PC-3 (cell line): ENCODE measurements around the gene CDHR3. TPM values are rescaled to one million over a fixed set of nuclear protein-coding genes. Genes with fewer than 3 reads are reported as not detected.
A peak's percentile ranks its signal among the peaks of the same experiment; 100 is the strongest.

Experiments used
- ATAC-seq: fragments of 200-7000 bp; cut with Tn5 transposase; 2 replicates; pipeline ENCODE4 v1.9.1; 2020; ENCODE audit warnings: mild to moderate bottlenecking, moderate library complexity
- BruUV-seq: library from RNA; stranded (reverse); fragments of 400-500 nt; replicated peaks from 2 replicates; lab custom pipeline; 2021; lab: Mats Ljungman, UMichigan
- CTCF ChIA-PET: fragments of 300-600 bp; sonication (Branson Sonifier 250); formaldehyde crosslinking; loops from one replicate; lab custom pipeline; 2022; ENCODE audit warnings: antibody characterized with exemption; lab: Charles Lee
- POLR2A ChIA-PET: fragments of 300-600 bp; sonication (Branson Sonifier 250); formaldehyde crosslinking; loops from one replicate; lab custom pipeline; 2022; ENCODE audit warnings: antibody characterized with exemption; ENCODE audit not compliant: unreplicated experiment; lab: Charles Lee
- DNase-seq: peaks from one replicate; pipeline ENCODE4 v3.0.0-alpha.2; 2015
- H2AFZ ChIP-seq: fragments of 300-600 bp; sonication (generic); 2 replicates; pipeline ENCODE4 v1.6.0; 2016; ENCODE audit warnings: antibody characterized with exemption, low read length
- H3F3A ChIP-seq: fragments of 300-600 bp; sonication (generic); one replicate; pipeline ENCODE4 v1.6.0; 2017; ENCODE audit warnings: antibody characterized with exemption, low read length, control low read depth, mild to moderate bottlenecking; ENCODE audit not compliant: unreplicated experiment
- H3K27ac ChIP-seq: fragments of 300-600 bp; sonication (generic); 2 replicates; pipeline ENCODE4 v1.5.1; 2016; ENCODE audit warnings: mild to moderate bottlenecking, low read length
- H3K27me3 ChIP-seq: fragments of 300-600 bp; sonication (generic); 2 replicates; pipeline ENCODE4 v1.6.1; 2016; ENCODE audit warnings: low read length, mixed read lengths
- H3K36me3 ChIP-seq: fragments of 300-600 bp; sonication (generic); 2 replicates; pipeline ENCODE4 v1.6.1; 2016; ENCODE audit warnings: low read depth, mixed run types, low read length, mixed read lengths
- H3K4me1 ChIP-seq: fragments of 300-600 bp; sonication (generic); 2 replicates; pipeline ENCODE4 v1.5.1; 2016; ENCODE audit warnings: low read length; ENCODE audit not compliant: insufficient read depth
- H3K4me2 ChIP-seq: fragments of 300-600 bp; sonication (generic); 2 replicates; pipeline ENCODE4 v1.6.0; 2016; ENCODE audit warnings: low read length
- H3K4me3 ChIP-seq: fragments of 300-600 bp; sonication (generic); 2 replicates; pipeline ENCODE4 v1.5.1; 2016; ENCODE audit warnings: mild to moderate bottlenecking, low read length, mixed read lengths
- H3K79me2 ChIP-seq: fragments of 300-600 bp; sonication (generic); 2 replicates; pipeline ENCODE4 v1.6.1; 2017; ENCODE audit warnings: low read length, mixed read lengths
- H3K9ac ChIP-seq: fragments of 300-600 bp; sonication (generic); 2 replicates; pipeline ENCODE4 v1.6.0; 2016; ENCODE audit warnings: mild to moderate bottlenecking, low read length
- H3K9me2 ChIP-seq: fragments of 300-600 bp; sonication (generic); replicated peaks from 2 replicates; pipeline ENCODE4 v1.6.1; 2016; ENCODE audit warnings: mixed run types, low read length, mixed read lengths
- H3K9me3 ChIP-seq: fragments of 300-600 bp; sonication (generic); 2 replicates; pipeline ENCODE4 v1.6.1; 2016; ENCODE audit warnings: low read length, mixed read lengths
- H4K20me1 ChIP-seq: fragments of 300-600 bp; sonication (generic); 2 replicates; pipeline ENCODE4 v1.6.1; 2016; ENCODE audit warnings: low read length, mixed read lengths
- EZH2 ChIP-seq: fragments of 300-600 bp; sonication (generic); IDR thresholded peaks from one replicate; pipeline ENCODE4 v1.6.1; 2017; ENCODE audit warnings: antibody characterized with exemption, mild to moderate bottlenecking, low read length; ENCODE audit not compliant: unreplicated experiment
- EZH2phosphoT487 ChIP-seq: fragments of 300-600 bp; sonication (generic); IDR thresholded peaks from 2 replicates; pipeline ENCODE4 v1.6.1; 2018; ENCODE audit warnings: mild to moderate bottlenecking, antibody characterized with exemption, low read length, borderline replicate concordance
- intact Hi-C: fragments of 100-400 bp; cut with micrococcal nuclease; formaldehyde crosslinking; loops from 2 replicates; pipeline ENCODE4 v1.9.0; 2023
- total RNA-seq: library from RNA; depleted of rRNA; stranded (reverse); fragments of >200 nt; gene quantifications from 2 replicates; pipeline ENCODE4 v1.2.3, GENCODE V29; 2014
- TF ChIP-seq, protein P1 (sequence below): fragments of 300-600 bp; sonication (generic); conservative IDR thresholded peaks from 2 replicates; pipeline ENCODE4 v1.5.1; 2017; ENCODE audit warnings: antibody characterized with exemption, low read depth, mild to moderate bottlenecking, low read length

The CDHR3 gene
- total RNA-seq, 1 experiment from 2014 or later: 9.8 TPM

- CTCF ChIA-PET: no interaction called here
- intact Hi-C loops: no loop called here
- Histone ChIP-seq H3K4me2 (no peak overlapping the region), H2AFZ (no peak overlapping the region), H3K4me3 (no peak overlapping the region), H3F3A (no peaks in the 10 kb centered on the region), H3K4me1 (no peaks in the 10 kb centered on the region), H3K9ac (no peak overlapping the region), H3K79me2 (no peaks in the 10 kb centered on the region), H3K36me3 (no peaks in the 10 kb centered on the region), H3K27me3 (no peaks in the 10 kb centered on the region), H3K9me2 (no peaks in the 10 kb centered on the region), H3K27ac (no peak overlapping the region), H4K20me1 (no peaks in the 10 kb centered on the region), H3K9me3 (no peaks in the 10 kb centered on the region)
- peak; percentile 53 for ATAC-seq
- POLR2A ChIA-PET: no interaction called here
- DNase-seq: peak; percentile 14
- BruUV-seq: no TSS peak
- TF ChIP-seq, protein P1, sequence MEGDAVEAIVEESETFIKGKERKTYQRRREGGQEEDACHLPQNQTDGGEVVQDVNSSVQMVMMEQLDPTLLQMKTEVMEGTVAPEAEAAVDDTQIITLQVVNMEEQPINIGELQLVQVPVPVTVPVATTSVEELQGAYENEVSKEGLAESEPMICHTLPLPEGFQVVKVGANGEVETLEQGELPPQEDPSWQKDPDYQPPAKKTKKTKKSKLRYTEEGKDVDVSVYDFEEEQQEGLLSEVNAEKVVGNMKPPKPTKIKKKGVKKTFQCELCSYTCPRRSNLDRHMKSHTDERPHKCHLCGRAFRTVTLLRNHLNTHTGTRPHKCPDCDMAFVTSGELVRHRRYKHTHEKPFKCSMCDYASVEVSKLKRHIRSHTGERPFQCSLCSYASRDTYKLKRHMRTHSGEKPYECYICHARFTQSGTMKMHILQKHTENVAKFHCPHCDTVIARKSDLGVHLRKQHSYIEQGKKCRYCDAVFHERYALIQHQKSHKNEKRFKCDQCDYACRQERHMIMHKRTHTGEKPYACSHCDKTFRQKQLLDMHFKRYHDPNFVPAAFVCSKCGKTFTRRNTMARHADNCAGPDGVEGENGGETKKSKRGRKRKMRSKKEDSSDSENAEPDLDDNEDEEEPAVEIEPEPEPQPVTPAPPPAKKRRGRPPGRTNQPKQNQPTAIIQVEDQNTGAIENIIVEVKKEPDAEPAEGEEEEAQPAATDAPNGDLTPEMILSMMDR: no peak
- no peak for TF ChIP-seq EZH2
These were observed 23.0 kb upstream of the CDHR3 start for GRCh38 chr7:105940109-105940508.

DNA sequence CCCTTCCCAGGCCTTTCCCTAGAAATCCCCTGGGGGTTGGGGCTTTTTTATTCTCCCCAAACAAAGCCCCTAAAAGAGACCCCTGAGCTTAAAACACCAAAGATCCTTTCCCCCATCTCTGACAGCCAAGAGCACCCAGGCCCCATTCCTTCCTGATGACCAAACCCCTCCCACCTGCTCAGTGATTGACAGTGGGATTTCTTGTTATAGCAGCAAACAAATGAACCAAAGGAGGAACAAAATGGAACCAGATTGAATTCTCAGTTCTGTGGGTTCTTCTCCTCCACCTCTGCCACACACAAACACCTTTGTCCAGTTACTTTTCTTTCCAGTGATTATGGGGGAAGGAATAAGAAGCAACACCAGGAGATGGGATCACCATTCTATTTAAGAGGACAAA lies 21.5 kb upstream of the CDHR3 start:
- Histone ChIP-seq H3K9me3 (no peaks in the 10 kb centered on the region), H4K20me1 (no peaks in the 10 kb centered on the region), H3K9me2 (no peaks in the 10 kb centered on the region), H3K4me3 (no peak overlapping the region), H2AFZ (no peak overlapping the region), H3K27me3 (no peaks in the 10 kb centered on the region), H3K9ac (no peak overlapping the region), H3F3A (no peaks in the 10 kb centered on the region), H3K4me1 (no peaks in the 10 kb centered on the region), H3K79me2 (no peaks in the 10 kb centered on the region), H3K4me2 (no peak overlapping the region), H3K27ac (no peak overlapping the region), H3K36me3 (no peaks in the 10 kb centered on the region)
- BruUV-seq: no TSS peak
- no peak for ATAC-seq
- TF ChIP-seq, protein P1: no peak
- TF ChIP-seq EZH2phosphoT487 (no peak), EZH2 (no peak)
- intact Hi-C loops: no loop called here
- POLR2A ChIA-PET: no interaction called here
- DNase-seq: no peak
- CTCF ChIA-PET: no interaction called here

DNA sequence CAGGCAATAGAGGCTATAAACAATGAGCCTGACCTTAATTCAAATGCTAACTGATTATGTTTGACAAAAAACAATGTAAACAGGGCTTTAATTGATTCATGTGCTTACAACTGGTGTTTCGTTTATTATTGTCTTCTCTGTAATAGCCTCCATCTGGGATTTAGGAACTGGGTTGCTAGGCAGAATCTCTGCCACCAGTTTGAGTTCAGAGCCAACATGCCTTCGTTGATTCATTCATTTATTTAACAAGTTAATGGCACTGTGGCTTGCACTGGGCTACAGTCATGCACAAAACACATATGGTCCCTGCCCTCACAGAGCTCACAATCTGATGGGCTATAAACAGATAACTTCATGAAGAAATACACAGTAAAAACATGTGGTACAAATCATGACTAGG lies 19.6 kb upstream of the CDHR3 start:
- Histone ChIP-seq H3K27me3 (no peaks in the 10 kb centered on the region), H4K20me1 (no peaks in the 10 kb centered on the region), H3K4me1 (no peaks in the 10 kb centered on the region), H3K79me2 (no peaks in the 10 kb centered on the region), H3K4me3 (no peak overlapping the region), H2AFZ (no peak overlapping the region), H3K4me2 (no peak overlapping the region), H3K27ac (no peak overlapping the region), H3K9ac (no peak overlapping the region), H3K36me3 (no peaks in the 10 kb centered on the region), H3F3A (no peaks in the 10 kb centered on the region), H3K9me3 (no peaks in the 10 kb centered on the region), H3K9me2 (no peaks in the 10 kb centered on the region)
- ATAC-seq (no peak), DNase-seq (no peak)
- POLR2A ChIA-PET: no interaction called here
- CTCF ChIA-PET: no interaction called here
- intact Hi-C loops: no loop called here
- TF ChIP-seq EZH2: no peak
- TF ChIP-seq, protein P1: no peak
- TF ChIP-seq EZH2phosphoT487: no peak
- no TSS peak for BruUV-seq
